Neural cell (in vitro differentiated cells): ENCODE data around the gene WDR17.

Experiments used
- EP300 ChIP-seq: fragments of 450-650 bp; conservative IDR thresholded peaks from 2 replicates; pipeline ENCODE4 v1.6.1; 2014; ENCODE audit warnings: antibody characterized with exemption, mild to moderate bottlenecking, moderate library complexity; ENCODE audit not compliant: poor library complexity, severe bottlenecking
- EZH2 ChIP-seq: fragments of 200-600, 300-800 bp; shearing (Covaris generic), sonication (generic); IDR thresholded peaks from 2 replicates; pipeline ENCODE4 v1.6.1; 2014; ENCODE audit warnings: antibody characterized with exemption, low read length, borderline replicate concordance, mild to moderate bottlenecking; ENCODE audit not compliant: insufficient read depth, poor library complexity, severe bottlenecking
- POLR2AphosphoS5 ChIP-seq: IDR thresholded peaks from 2 replicates; pipeline ENCODE4 v1.6.1; 2012
- RAD21 ChIP-seq: fragments of 450-650 bp; conservative IDR thresholded peaks from 2 replicates; pipeline ENCODE4 v1.6.1; 2014; ENCODE audit warnings: antibody characterized with exemption, mild to moderate bottlenecking, moderate library complexity
- SMC3 ChIP-seq: fragments of 450-650 bp; conservative IDR thresholded peaks from 2 replicates; pipeline ENCODE4 v1.6.1; 2014; ENCODE audit warnings: antibody characterized with exemption, mild to moderate bottlenecking, moderate library complexity; ENCODE audit not compliant: poor library complexity
- TAF1 ChIP-seq: IDR thresholded peaks from 2 replicates; pipeline ENCODE4 v1.6.1; 2012; ENCODE audit warnings: low read depth
- TF ChIP-seq, protein P1 (sequence below): fragments of 450-650 bp; IDR thresholded peaks from 2 replicates; pipeline ENCODE4 v1.5.1; 2014; ENCODE audit warnings: antibody characterized with exemption, mild to moderate bottlenecking, moderate library complexity; ENCODE audit not compliant: poor library complexity, severe bottlenecking
- TF ChIP-seq, protein P2 (sequence below): IDR thresholded peaks from 2 replicates; pipeline ENCODE4 v1.6.1; 2012; ENCODE audit warnings: borderline replicate concordance

DNA sequence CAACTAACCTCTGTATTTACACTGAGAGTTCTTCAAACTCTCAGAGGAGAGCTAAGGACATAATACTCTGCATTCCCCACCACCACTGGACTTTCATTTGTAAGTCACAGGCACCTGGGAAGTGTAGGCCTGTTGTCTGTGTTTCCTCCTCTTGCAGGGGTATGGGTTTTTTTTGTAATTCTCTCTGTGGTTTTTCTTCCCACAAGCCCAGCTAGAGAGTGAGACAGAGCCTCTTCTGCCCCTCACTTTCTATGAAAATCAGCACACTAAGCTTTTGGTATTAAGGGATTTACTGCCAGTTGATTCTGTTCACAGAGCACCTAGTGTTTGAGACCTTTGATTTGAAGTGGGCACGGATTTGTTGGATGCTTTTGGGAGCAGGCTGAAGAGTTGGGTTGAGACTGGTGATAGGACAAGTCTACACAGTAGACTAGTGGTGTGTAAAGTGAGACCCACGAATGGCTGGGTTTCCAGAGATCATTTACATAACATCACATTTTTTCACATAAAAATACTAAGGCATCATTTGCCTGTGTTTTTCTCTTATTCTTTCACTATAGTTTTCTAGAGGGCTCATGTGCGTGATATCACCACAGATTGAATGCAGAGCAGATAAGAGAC lies 28.9 kb upstream of the WDR17 start:
- TF ChIP-seq POLR2AphosphoS5 (no peak), TAF1 (no peak), EZH2 (no peak), SMC3 (no peak), RAD21 (no peak), EP300 (no peak)
- TF ChIP-seq, protein P1, sequence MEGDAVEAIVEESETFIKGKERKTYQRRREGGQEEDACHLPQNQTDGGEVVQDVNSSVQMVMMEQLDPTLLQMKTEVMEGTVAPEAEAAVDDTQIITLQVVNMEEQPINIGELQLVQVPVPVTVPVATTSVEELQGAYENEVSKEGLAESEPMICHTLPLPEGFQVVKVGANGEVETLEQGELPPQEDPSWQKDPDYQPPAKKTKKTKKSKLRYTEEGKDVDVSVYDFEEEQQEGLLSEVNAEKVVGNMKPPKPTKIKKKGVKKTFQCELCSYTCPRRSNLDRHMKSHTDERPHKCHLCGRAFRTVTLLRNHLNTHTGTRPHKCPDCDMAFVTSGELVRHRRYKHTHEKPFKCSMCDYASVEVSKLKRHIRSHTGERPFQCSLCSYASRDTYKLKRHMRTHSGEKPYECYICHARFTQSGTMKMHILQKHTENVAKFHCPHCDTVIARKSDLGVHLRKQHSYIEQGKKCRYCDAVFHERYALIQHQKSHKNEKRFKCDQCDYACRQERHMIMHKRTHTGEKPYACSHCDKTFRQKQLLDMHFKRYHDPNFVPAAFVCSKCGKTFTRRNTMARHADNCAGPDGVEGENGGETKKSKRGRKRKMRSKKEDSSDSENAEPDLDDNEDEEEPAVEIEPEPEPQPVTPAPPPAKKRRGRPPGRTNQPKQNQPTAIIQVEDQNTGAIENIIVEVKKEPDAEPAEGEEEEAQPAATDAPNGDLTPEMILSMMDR = no peak
- TF ChIP-seq, protein P2, sequence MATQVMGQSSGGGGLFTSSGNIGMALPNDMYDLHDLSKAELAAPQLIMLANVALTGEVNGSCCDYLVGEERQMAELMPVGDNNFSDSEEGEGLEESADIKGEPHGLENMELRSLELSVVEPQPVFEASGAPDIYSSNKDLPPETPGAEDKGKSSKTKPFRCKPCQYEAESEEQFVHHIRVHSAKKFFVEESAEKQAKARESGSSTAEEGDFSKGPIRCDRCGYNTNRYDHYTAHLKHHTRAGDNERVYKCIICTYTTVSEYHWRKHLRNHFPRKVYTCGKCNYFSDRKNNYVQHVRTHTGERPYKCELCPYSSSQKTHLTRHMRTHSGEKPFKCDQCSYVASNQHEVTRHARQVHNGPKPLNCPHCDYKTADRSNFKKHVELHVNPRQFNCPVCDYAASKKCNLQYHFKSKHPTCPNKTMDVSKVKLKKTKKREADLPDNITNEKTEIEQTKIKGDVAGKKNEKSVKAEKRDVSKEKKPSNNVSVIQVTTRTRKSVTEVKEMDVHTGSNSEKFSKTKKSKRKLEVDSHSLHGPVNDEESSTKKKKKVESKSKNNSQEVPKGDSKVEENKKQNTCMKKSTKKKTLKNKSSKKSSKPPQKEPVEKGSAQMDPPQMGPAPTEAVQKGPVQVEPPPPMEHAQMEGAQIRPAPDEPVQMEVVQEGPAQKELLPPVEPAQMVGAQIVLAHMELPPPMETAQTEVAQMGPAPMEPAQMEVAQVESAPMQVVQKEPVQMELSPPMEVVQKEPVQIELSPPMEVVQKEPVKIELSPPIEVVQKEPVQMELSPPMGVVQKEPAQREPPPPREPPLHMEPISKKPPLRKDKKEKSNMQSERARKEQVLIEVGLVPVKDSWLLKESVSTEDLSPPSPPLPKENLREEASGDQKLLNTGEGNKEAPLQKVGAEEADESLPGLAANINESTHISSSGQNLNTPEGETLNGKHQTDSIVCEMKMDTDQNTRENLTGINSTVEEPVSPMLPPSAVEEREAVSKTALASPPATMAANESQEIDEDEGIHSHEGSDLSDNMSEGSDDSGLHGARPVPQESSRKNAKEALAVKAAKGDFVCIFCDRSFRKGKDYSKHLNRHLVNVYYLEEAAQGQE = no peak
